ENCODE data around the gene PGP. TPM values are rescaled to one million over a fixed set of nuclear protein-coding genes. Genes with fewer than 3 reads are reported as not detected.

Gene PGP
- total and polyA plus RNA-seq, 10 of the 15 experiments (the other 5 are each of a cell fraction or from before 2014, with no cell fraction given), result 0.42 to 28.0 (median 12.1) TPM

- Histone ChIP-seq H3K36me3 (ENCODE audit: control insufficient read depth in 2 of 2, insufficient read depth in 2 of 2, low read length in 1 of 2) (peaks cover 0 to 22% of the 10 kb centered on the region in 2 experiments; a peak in 3 of 4 replicates), H3K27me3 (replicated peaks in 1 of 2; ENCODE audit: control insufficient read depth in 2 of 2, insufficient read depth in 2 of 2, low read length in 1 of 2) (no peaks in the 10 kb centered on the region), H3K9me3 (replicated peaks; ENCODE audit: control insufficient read depth, insufficient read depth, low read length) (no peaks in the 10 kb centered on the region), H3K4me2 (ENCODE audit: control insufficient read depth, insufficient read depth) (no peak overlapping the region), H3K4me3 (no peak overlapping the region), H4K20me1 (ENCODE audit: control insufficient read depth, insufficient read depth) (no peaks in the 10 kb centered on the region), H3K79me2 (ENCODE audit: control insufficient read depth, insufficient read depth, low read length) (no peaks in the 10 kb centered on the region), H2AFZ (ENCODE audit: control insufficient read depth, low read depth, low read length) (no peak overlapping the region), H3K9ac (ENCODE audit: control insufficient read depth, insufficient read depth, low read length) (no peak overlapping the region), H3K4me1 (ENCODE audit: control insufficient read depth, insufficient read depth, low read length) (no peaks in the 10 kb centered on the region), H3K27ac (ENCODE audit: control insufficient read depth, insufficient read depth) (no peak overlapping the region)
- WGBS (ENCODE audit: insufficient coverage, insufficient replicate concordance, low lambda C conversion rate, missing lambda C conversion rate), result 72% methylated on average over 17 of the region's 18 CpGs
- DNase-seq (ENCODE audit: low read depth, low spot score) (no peak), FAIRE-seq (no peak), ATAC-seq (peak; percentile 10)
- intact Hi-C loops (cut with micrococcal nuclease; ENCODE audit: unreplicated experiment) (no loop called here), in situ Hi-C loops (cut with MboI) (no loop called here)
- CTCF ChIA-PET, result no interaction called here
- BruUV-seq (replicated peaks), result no TSS peak
- POLR2A ChIA-PET, result interaction anchor here (0.8 kb wide), 1 partner anchor 24 kb away, joined by 3 read pairs; the partner anchor contains the start of gene PGP
- RAD21 ChIA-PET (ENCODE audit: unreplicated experiment), result no interaction called here
- no peak for TF ChIP-seq ZNF622 (IDR thresholded peaks at IDR 0.05)
- peak; percentile 38 for TF ChIP-seq POLR2A (IDR thresholded peaks at IDR 0.05; ENCODE audit: low read depth, low read length)
- SMC1A ChIA-PET (ENCODE audit: uncharacterized antibody, unreplicated experiment), result interaction anchor here (0.5 kb wide), 1 partner anchor 9 kb away, joined by 3 read pairs; no protein-coding TSS in a partner anchor
Observed at GRCh38 chr16:2238150-2238837, 23.7 kb upstream of the PGP start.

- Histone ChIP-seq H3K27ac (ENCODE audit: control insufficient read depth, insufficient read depth) (no peak overlapping the region), H3K9me3 (replicated peaks; ENCODE audit: control insufficient read depth, insufficient read depth, low read length) (no peaks in the 10 kb centered on the region), H3K79me2 (ENCODE audit: control insufficient read depth, insufficient read depth, low read length) (no peaks in the 10 kb centered on the region), H3K36me3 (ENCODE audit: control insufficient read depth in 2 of 2, insufficient read depth in 2 of 2, low read length in 1 of 2) (peaks cover 0 to 21% of the 10 kb centered on the region in 2 experiments; a peak in 3 of 4 replicates), H3K27me3 (replicated peaks in 1 of 2; ENCODE audit: control insufficient read depth in 2 of 2, insufficient read depth in 2 of 2, low read length in 1 of 2) (no peaks in the 10 kb centered on the region), H3K4me2 (ENCODE audit: control insufficient read depth, insufficient read depth) (no peak overlapping the region), H3K4me1 (ENCODE audit: control insufficient read depth, insufficient read depth, low read length) (no peaks in the 10 kb centered on the region), H3K9ac (ENCODE audit: control insufficient read depth, insufficient read depth, low read length) (no peak overlapping the region), H2AFZ (ENCODE audit: control insufficient read depth, low read depth, low read length) (no peak overlapping the region), H4K20me1 (ENCODE audit: control insufficient read depth, insufficient read depth) (no peaks in the 10 kb centered on the region), H3K4me3 (no peak overlapping the region)
- no peak for DNase-seq (ENCODE audit: low read depth, low spot score)
- intact Hi-C loops (cut with micrococcal nuclease; ENCODE audit: unreplicated experiment) (no loop called here), in situ Hi-C loops (cut with MboI) (no loop called here)
- RAD21 ChIA-PET (ENCODE audit: unreplicated experiment), result no interaction called here
- SMC1A ChIA-PET (ENCODE audit: uncharacterized antibody, unreplicated experiment), result no interaction called here
- FAIRE-seq, result no peak
- POLR2A ChIA-PET, result no interaction called here
- no peak for ATAC-seq
- BruUV-seq (replicated peaks), result no TSS peak
- TF ChIP-seq FOXM1 (IDR thresholded peaks at IDR 0.05; ENCODE audit: low read depth, low read length) (no peak), POLR2AphosphoS2 (IDR thresholded peaks at IDR 0.05; ENCODE audit: low read depth, low read length) (0 out of 2 replicates have a peak, but pooled peaks have one; percentile 3), NR2C2 (IDR thresholded peaks at IDR 0.05; ENCODE audit: borderline replicate concordance, control insufficient read depth, insufficient read length, low read depth) (no peak), POLR2A (IDR thresholded peaks at IDR 0.05; ENCODE audit: low read depth, low read length) (0 out of 2 replicates have a peak, but pooled peaks have one; percentile 7), YY1 (IDR thresholded peaks at IDR 0.05; ENCODE audit: low read depth, low read length) (no peak), FOXK2 (IDR thresholded peaks at IDR 0.05) (no peak)
- WGBS (ENCODE audit: insufficient coverage, insufficient replicate concordance, low lambda C conversion rate, missing lambda C conversion rate), result 38% methylated on average over 45 of the region's 65 CpGs
- CTCF ChIA-PET, result no interaction called here
Observed at GRCh38 chr16:2237493-2238149, 23.0 kb upstream of the PGP start.
